DMS153 treated with DMSO at 0.1 percent for 48 hours (cell line): ENCODE results near the gene BCAS4.
"Not testable (repeated sequence)": the region's sequence is repeated elsewhere in the genome, so short reads cannot be mapped to it uniquely, and the experiment has no call there.

ENCODE experiments used
- DNase-seq: peaks from one replicate; lab custom pipeline; 2025; ENCODE audit not compliant: unreplicated experiment; lab: John Stamatoyannopoulos, UW

Gene BCAS4

DNA sequence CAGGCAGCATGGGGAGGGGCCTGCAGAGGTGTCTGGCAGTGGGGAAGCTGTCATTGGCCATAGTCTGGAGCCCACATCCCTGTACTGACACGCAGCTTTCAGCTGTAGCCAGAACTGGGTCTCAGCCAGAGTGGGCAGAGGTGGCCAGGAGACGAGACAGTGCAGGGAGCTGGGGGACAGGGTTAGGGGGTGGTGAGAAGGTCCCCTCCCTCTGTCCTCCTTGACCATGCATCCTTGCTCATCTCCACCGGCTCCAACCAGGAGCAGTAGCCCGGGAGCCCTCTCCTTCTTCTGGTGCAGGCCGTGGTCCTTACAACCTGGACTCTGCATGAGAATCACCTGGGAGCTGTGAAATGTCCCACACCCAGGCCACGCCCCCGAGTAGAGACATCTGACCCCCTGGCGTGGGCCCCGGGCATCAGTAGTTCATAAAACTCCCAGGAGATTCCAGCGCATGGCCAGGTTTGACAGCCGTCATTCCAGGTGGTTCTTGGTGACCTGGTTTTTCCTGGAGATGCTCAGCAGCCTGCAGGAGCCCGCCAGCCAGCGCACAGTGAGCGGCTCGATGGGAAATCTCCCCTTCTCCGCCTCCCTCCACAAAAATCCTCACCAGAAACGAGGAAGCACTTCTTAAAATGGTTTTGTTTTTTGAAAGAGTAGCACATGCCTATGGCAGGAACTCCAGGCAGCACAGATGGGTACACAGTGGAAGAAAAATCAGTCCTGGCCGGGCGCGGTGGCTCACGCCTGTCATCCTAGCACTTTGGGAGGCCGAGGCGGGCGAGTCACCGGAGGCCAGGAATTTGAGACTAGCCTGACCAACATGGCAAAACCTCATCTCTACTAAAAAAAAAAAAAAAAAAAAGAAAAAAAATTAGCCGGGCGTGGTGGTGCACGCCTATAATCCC, 80.2 kb downstream of the BCAS4 start:
- DNase-seq, result no peak

DNA sequence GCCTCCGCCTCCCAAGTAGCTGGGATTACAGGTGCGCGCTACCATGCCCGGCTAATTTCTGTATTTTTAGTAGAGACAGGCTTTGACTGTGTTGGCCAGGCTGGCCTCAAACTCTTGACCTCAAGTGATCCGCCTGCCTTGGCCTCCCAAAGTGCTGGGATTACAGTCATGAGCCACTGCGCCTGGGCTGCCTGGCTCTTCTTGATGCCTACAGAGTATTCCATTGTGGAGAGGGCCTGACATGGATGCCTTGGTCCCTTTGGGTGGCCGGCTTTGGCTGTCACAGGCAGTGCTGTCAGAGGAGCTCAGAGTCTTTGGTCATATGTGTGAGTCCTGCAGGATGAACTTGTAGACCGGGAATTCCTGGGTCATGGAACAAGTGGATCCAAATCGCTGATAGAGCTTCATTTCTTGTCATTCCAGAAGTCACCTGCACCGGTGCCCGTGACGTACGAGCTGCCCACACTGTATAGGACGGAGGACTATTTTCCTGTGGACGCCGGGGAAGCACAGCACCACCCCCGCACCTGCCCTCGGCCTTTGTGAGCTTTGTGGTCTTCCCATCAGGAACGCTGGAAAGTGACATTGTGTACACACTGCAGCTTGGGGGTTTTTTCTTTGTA, 81.3 kb downstream of the BCAS4 start:
- no peak for DNase-seq

DNA sequence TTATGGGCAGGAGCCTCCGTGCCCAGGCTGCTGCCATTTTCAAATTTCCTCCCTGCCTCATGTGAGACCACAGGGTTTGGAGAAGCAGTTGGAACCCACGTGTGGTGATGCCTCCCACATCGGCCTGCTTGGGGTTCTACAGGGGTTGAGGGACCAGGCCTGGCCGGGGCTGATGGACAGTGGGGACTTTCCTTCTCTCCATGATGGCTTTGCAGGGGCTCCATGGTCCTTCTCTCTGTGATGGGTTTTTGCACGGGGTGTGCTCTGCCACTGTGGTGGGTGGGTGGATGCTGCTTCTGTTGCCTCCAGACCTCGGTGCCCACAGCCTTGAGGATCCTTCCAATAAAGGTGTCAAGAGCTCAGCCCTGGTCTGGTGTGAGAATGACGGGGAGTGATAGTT, 82.0 kb downstream of the BCAS4 start:
- no peak for DNase-seq

DNA sequence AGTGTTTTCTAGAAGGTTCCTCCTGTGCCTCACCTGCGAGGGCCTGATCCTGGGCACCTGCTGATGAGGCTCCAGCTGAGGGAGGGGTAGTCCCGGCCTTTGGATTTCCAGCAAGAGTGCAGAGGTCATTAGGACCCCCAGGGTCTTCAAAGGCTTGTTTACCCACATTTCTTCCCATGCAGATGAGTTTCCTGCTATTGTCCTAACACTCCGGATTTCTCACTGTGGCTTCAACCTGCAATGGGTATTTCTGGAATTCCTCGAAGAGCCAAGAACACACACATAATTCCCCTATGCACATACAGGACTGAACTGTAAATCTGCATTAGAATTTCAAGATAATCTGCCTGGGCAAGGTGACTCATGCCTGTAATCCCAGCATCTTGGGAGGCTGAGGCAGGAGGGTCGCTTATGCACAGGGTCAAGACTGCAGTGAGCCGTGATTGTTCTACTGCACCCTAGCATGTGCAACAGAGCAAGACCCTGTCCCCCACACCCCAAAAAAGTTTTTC, 82.4 kb downstream of the BCAS4 start:
- no peak for DNase-seq

- DNase-seq, result no peak
These were observed 85.0 kb downstream of the BCAS4 start for GRCh38 chr20:50879649-50880550.

GRCh38 chr20:50881759-50882424, 87.0 kb downstream of the BCAS4 start:
- DNase-seq, result not testable (repeated sequence)

- no peak for DNase-seq
These were observed 89.0 kb downstream of the BCAS4 start for GRCh38 chr20:50883856-50884255.

DNA sequence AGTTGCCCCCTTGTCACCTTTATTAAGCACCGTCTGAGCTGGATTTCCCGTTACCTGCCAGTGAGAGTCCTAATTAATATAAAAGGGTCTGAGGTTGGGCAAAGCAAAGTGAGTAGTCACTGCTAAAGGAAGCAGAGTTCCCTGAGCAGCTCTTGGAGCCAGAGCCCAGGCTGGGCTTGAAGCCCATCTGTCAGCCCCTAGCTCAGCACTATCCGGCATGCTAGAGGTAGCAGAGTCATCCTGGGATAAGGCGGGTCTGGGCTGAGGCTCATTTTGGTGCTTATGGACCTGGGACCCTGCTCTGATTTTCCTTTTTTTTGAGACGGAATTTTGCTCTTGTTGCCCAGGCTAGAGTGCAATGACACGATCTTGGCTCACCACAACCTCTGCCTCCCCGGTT, 90.2 kb downstream of the BCAS4 start:
- DNase-seq, result no peak

DNA sequence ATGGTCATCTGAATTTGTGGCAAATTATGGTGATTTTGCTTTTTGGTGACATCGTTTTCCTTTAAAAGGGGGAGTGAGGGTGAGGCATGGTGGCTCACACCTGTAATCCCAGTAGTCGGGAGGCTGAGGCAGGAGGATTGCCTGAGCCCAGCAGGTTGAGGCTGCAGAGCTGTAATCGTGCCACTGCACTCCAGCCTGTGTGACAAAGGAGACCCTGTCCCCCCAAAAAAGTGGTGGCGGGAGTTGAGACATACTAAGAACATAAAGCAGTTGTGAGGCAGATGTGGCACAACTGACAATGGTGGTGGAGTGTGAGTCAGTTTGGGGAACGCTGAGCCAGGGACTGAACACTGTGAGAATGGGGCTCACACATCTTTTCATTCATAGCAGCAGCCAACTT, 90.9 kb downstream of the BCAS4 start:
- DNase-seq, result no peak

- no peak for DNase-seq
These were observed 91.4 kb downstream of the BCAS4 start for GRCh38 chr20:50886184-50886790.

DNA sequence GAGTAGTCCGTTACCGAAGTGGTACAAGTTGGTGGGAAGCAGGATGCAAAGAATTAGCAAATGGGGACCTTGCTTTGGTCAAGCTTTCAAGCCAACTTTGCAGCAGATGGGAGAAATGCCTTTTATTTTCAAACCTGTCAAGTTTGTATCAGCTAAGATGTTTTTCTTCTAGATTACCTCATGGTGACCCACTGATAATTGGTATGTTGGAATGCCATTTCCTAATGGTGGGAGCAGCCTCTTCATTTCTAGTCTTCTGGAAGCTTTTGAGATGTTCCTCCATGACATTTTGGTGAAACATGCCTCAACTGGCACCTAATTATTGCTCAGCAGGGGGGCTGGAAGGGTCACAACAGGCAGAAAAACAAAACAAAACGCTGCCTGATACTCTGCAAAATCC, 92.7 kb downstream of the BCAS4 start:
- DNase-seq, result no peak

DNA sequence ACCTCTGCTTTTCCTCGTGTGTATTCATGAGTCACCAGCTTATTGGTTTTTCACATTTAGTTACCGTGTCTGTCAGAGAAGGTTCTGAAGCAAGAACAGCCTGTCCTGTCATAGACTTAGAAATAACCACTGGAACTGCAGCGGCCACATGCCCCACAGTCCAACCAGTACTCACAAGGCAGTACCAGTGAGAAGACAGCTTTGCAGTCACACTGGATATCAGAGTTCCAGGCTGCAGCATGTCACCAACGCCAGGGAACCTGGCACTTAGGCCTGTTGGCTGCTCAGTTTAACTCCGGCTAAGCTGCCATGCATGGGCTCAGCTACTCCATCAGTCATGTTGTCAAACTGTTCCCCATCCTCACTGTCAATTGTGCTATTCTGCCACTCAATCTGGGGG, 96.3 kb downstream of the BCAS4 start:
- no peak for DNase-seq

- no peak for DNase-seq
These were observed 97.5 kb downstream of the BCAS4 start for GRCh38 chr20:50892394-50892793.

GRCh38 chr20:50893620-50894019, 98.8 kb downstream of the BCAS4 start:
- no peak for DNase-seq

GRCh38 chr20:50895111-50895830, 100.4 kb downstream of the BCAS4 start:
- no peak for DNase-seq

DNA sequence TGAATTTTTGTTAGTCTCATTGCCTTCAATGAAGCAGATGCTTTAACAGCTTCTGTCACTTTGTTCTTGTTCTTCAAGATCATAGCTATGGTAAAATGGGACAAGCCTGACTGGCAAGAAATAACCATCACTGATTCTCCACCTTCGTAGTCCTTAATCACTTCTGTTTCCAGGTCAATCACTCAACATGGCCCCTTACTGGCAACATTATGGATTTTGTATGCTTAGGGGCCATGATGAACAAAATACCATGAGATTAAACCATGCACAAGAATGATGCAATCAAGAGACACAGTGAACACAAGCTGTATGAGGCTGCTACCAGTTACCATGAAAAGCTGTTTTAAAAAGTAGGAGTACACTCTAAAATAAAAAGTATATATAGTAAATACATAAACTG, 103.6 kb downstream of the BCAS4 start:
- no peak for DNase-seq

GRCh38 chr20:50900261-50900660, 105.4 kb downstream of the BCAS4 start:
- DNase-seq, result no peak

DNA sequence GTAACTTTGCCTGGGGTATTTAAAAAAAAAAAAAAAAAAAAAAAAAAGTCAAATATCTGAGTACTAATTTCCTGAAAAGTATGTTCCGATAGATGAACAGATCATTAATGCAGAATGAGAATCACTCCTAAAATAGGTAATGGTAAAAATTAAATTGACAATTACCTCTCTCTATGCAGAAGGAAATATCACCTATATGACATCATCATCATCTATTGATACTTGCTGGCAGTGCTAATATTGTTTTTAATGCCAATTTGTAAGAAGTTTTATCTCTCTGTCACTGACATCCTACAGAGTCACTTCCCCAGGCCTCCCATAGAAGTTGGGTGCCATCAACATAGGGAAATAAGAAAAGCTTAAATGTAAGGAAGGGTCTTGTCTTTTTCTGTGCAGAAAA, 106.4 kb downstream of the BCAS4 start:
- DNase-seq, result no peak

DNA sequence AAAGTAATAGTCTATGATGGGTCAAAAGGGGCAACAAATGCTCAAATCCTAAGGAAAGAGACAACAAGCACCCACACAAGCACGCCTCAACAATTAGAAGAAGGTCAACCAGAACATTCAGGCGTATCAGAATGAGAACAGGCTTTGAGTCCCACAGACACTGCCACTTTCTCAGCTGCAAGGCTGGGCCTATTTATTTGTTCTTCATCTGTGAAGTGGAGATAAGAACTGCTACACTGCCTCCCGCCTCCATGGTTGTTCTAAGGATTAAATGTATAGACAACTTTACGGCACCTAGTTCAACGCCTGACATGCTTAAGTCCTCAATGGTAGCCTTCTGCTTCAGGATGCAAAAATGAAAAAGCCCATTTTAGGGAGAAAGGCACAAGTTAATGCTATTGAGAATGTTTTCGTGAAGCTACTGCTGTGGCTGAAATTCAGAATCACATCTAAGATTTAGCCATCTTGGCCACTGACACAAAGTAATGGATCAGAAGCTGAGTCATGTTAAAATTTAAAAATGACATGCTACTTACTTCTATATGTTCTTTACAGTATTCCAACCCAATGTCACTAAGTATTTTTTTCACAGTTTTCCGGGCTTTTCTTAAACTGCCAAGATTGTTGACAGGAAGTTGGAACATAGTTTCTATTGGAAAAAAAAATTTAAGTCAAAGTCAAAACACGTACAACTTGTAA, 108.6 kb downstream of the BCAS4 start:
- DNase-seq, result no peak
